ENCODE measurements around the gene RNU1-4.
"Not testable (repeated sequence)": the region's sequence is repeated elsewhere in the genome, so short reads cannot be mapped to it uniquely, and the experiment has no call there.

Gene RNU1-4

DNA sequence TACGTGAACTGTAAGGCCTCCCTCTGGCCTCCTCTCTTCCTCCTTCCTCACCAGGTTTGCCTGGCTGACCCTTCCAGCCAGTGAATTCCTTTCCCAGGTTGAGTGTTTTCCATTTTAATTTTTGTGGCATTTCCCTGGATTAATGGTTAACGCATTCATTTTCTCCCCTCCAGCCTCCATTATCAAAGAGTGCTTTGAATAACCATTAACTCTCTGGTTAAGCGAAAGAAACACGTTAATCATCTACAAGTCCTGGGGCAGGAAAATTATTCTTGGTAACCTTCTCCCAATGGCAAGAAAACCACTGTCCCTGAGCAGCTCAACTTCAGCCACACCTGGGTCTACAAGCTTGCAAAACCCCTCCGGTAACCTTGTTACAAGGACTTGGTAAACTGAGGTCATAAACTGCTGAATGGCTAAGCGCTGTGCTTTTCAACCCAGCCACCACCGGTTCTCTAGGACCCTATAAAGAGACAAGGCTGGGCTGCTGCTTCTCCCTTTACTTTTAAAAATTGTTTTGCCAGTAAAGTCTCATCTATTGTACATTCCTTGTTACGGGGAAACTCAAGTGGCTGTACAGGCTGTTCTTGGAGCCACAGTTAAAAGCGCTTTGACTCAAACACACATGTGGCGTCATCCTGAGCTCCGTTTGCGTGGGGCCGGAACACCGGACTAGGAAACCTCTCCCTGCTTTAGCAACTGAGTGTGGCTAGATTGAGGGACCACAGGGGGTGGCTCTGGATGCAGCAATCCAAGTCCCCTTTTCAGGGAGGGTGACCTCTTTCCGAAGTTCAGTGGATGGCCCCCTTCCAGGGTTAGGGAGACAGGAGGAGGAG, 24.7 kb downstream of the RNU1-4 start:
- H3K4me3 ChIP-seq (ENCODE audit: low read depth, low read length) = not testable (repeated sequence)

- not testable (repeated sequence) for H3K4me3 ChIP-seq (ENCODE audit: low read depth, low read length)
Measured at GRCh38 chr1:16765731-16766605, 25.7 kb downstream of the RNU1-4 start.

DNA sequence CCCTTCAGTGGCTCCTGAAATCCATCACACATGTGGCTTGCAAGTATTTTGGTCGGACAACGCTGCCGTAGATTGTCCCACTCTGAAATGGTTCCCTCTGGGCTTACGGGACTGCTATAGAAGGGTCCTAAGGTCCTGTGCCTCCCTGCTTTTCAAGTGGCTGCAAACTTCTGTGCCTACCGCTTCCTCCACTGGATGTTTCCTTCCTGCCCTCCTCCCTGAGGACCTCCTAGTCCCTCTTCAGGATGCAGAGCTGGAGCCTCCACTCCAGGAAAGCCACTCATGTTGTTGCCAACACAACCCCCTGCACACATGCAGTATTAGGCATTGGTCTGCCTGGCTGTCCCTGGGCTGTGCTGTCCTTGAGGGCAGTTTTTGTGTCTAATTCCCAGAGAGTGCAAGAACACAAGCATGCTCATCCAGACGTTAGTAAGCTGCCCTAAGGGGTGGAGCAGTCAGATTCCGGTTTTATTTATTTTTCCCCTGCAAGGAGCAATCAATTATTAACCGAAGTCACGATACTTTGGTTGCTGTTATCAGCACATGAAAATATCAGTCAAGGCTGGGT, 26.5 kb downstream of the RNU1-4 start:
- not testable (repeated sequence) for H3K4me3 ChIP-seq (ENCODE audit: low read depth, low read length)

DNA sequence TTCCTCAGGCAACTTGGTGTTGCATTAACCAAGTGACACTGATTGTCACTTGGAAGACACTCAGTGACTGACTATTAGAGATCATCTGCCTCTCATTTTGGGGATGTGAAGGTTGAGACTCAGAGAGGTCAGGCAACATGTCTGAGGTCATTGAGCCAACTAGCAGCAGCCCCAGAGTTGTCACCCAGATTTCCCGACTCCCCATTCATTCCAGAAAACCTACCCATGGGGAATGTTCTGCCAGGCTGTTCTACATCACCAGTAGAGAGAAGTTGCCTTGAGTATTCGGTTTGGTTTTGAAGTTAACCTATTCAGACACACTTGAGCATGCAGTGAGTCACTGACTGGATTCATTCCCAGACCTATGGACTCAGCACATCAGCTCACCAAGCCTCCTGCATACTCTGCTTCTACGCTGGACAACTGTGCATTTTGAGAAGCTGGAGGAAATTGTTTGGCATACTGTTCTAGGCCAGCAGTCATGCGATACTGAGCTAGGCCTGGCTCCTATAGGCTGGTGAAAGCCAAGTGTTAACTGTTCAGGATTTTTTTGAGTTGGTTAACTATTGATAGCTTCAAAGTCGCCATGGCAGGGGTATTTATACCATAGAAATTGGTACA, 29.9 kb downstream of the RNU1-4 start:
- not testable (repeated sequence) for H3K4me3 ChIP-seq (ENCODE audit: low read depth, low read length)

GRCh38 chr1:16770896-16771446, 30.7 kb downstream of the RNU1-4 start:
- H3K4me3 ChIP-seq (ENCODE audit: low read depth, low read length) = not testable (repeated sequence)

DNA sequence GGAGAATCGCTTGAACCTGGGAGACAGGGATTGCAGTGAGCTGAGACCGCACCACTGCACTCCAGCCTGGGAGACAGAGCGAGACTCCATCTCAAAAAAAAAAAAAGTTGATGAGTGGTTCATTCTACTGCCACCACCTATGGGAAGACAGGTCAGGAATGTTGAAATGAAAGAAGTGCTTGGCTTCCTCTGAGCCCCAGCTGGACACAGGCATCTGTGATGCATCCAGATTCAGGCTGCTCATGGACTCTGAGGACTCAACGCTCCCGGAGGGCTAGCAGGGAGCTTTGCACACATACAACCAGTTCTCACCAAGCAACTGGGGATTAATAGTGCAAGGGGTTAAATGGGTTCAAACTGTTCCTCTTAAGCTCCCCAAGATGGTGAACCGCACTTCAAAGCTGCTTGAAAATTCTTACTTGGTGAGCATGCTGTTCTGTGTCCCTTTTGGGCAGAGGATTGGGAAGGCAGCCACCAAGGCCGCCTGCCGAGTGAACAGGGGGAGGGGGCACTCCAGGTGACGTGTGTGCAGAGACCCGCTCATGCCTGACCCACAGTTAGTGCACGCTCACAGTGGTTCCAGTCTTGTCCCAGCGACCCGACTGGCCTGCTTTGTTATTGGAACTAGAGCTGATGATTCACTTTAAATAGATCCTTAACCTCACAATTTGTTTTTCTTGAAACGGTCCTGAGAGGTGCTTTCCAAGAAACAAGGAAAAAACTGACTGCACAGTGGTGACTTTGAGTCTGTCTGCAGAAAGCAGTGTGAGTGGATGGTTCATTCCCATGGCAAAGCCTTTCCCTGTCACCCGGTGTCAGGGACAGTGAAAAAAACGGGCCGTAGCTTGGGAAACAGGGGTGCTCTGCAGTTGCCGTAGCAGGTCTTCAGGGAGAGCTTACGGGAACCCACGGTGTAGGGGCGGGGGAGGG, 32.2 kb downstream of the RNU1-4 start:
- not testable (repeated sequence) for H3K4me3 ChIP-seq (ENCODE audit: low read depth, low read length)

GRCh38 chr1:16773205-16773596, 32.9 kb downstream of the RNU1-4 start:
- not testable (repeated sequence) for H3K4me3 ChIP-seq (ENCODE audit: low read depth, low read length)

GRCh38 chr1:16773723-16774122, 33.4 kb downstream of the RNU1-4 start:
- not testable (repeated sequence) for H3K4me3 ChIP-seq (ENCODE audit: low read depth, low read length)

DNA sequence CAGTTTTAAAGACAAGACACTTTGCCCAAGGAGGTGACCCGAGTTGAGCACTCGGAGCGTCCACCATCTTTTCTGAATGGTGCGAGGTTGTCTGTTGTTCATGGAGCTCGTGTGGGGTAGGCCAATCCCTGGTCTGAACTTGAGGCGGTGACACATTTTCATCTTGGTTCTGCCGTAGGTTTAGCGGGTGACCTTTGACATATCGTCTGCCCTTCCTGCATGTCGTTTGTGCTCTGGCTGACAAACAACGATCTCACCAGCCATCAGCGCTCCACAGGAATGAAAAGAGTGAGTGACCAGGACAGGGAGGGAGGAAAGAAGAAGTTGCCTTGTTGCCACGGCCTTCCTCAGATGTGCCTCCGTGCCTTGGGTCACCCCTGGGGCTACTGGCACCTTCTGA, 34.5 kb downstream of the RNU1-4 start:
- not testable (repeated sequence) for H3K4me3 ChIP-seq (ENCODE audit: low read depth, low read length)

GRCh38 chr1:16775290-16775689, 35.0 kb downstream of the RNU1-4 start:
- not testable (repeated sequence) for H3K4me3 ChIP-seq (ENCODE audit: low read depth, low read length)

DNA sequence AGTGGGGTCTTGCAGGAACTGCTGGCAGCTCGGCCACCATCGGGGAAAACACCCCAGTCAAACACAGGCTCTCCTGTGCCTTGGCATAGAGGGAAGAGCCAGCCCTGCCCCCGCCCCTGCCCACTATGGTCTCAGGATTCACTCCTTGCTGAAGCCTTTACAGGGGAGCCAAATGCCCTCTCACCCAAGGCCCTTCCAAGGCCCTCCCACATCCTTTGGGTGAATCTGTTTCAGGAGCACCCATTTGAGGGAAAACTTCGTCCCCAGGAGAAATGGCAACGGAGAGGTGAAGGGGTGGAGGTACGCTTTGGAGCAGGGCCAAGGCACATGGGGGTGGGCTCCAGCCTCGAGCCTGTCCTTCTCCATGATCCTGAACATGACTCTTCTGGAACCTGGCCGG, 35.9 kb downstream of the RNU1-4 start:
- H3K4me3 ChIP-seq (ENCODE audit: low read depth, low read length) = not testable (repeated sequence)

- not testable (repeated sequence) for H3K4me3 ChIP-seq (ENCODE audit: low read depth, low read length)
Measured at GRCh38 chr1:16776835-16777234, 36.5 kb downstream of the RNU1-4 start.

DNA sequence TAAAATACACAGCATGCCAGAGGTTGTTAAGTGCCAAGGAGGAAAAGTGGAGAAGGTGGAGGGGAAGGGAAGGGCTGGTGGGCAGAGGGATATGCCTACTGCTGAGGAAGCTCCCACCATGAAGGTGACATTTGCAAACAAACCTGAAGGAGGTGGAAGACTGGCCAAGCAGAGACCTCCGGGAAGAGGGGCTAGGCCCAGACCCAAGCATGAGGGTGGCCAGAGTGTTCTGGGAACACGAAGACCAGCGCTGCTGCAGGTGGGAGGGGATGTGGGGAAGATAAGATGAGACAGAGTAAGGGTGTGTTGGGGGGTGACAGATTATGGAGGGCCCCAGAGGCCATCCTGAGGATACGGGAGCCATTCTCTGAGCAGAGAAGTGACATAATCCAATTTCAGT, 37.5 kb downstream of the RNU1-4 start:
- not testable (repeated sequence) for H3K4me3 ChIP-seq (ENCODE audit: low read depth, low read length)

DNA sequence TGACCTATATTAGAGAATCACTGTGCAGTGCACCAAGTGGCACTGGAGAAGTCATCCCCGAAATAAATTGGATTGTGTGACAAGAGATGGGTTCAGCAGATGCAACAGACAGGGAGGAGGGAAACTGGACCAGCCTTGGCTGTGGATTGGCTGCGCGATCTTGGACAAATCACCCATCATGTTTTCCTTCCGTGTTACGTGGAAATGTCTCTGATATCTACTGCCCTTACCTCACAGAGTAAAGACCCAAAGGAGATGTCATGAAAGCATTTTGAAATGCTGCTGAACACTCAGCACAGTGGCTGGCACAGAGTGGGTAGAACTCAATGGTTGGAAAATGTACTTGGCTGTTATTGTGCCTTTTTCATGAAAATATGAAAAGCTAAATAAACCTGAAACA, 39.2 kb downstream of the RNU1-4 start:
- not testable (repeated sequence) for H3K4me3 ChIP-seq (ENCODE audit: low read depth, low read length)

DNA sequence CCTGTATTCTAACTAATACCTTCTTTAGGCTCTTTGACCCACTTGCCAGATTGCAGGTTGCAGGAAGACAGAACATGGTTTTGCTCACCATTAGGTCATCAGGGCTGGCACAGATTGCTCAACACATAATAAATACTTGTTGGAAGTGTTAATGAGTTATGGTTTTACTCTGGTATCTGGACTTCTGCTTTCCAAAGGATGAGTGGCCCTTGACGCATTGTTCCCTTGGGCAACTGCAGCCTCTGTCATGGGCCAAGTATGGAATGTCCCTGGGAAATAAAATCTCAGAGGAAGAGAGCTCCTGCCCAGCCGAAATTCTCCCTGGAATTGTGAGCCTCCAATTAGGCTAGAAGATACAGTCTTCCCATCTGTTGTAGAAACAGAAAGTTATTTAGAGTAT, 40.7 kb downstream of the RNU1-4 start:
- H3K4me3 ChIP-seq (ENCODE audit: low read depth, low read length) = not testable (repeated sequence)

DNA sequence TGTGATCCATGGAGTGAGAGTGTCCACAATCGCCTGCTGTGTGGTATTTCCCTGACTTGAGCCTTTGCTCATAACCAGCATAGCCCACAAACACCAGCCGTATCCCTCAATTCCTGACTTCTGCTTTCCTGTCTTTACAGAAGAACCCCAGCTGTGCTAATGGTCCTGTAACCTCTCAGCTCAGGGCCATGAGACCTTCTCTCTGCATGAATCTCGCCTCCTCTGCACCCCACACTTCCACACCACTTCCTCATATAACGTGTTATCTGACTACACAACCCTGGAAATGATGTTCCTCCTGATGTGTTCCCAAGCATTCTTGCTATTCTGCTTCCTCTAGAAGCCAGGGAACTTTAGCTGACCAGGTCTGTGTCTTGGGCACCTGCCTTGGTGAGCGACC, 41.3 kb downstream of the RNU1-4 start:
- H3K4me3 ChIP-seq (ENCODE audit: low read depth, low read length) = not testable (repeated sequence)

GRCh38 chr1:16784955-16785354, 44.6 kb downstream of the RNU1-4 start:
- not testable (repeated sequence) for H3K4me3 ChIP-seq (ENCODE audit: low read depth, low read length)

DNA sequence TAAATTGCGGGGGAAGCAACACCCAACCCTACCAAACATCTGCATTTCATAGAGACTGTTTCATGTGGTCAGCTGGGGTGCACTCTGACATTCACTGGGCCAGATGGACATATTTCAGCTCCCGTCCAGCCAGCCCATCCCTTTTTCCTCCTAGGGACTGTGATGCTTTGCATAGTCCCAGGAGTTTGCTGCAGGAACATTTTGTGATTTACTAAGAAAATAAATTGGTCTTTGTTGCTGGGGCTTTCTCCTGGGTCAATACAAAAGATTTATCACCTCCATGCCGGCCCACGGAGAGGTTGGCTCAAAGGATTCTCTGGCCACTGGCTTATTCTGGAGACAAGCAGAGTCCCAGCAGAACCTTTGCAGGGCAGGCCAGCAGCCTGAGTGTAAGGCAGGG, 46.0 kb downstream of the RNU1-4 start:
- H3K4me3 ChIP-seq (ENCODE audit: low read depth, low read length) = not testable (repeated sequence)

DNA sequence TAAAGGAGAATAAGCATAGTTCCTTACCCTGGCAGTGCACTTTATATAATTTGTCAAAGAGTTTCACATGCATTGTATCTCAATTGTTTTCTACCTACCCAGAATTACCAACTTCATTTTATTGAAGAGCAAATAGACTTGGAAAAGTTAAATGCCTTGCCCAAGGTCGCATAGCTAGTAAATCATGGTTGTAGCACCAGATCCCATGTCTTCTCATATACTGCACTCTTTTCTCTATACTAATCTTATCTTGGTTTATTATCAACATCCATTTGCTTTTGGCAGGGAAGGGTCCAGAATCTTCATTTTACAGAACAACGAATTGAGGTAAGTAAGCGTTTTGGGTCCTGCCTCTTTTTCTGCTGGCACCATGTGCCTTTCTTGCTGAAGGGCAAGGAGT, 46.9 kb downstream of the RNU1-4 start:
- not testable (repeated sequence) for H3K4me3 ChIP-seq (ENCODE audit: low read depth, low read length)

DNA sequence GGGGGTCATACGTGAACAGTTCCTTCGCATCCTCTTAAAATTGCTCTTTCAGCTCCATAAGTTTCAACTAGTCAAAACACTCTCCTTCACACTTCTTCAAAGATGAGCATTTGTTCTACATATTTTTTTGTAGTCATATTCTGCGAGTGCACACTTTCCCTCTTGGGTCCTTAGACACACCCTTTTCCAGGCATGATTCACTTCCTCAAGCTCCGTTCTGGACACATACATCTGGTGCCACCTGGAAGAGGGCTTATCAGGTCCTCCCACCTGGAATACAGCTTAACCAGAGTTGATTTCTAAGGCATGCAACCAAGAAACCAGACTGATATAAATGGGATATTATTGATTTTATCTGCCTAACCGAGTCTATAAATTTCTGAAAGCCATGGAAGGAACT, 47.4 kb downstream of the RNU1-4 start:
- H3K4me3 ChIP-seq (ENCODE audit: low read depth, low read length) = not testable (repeated sequence)

Measured in GM12875 (cell line).